PC-3 (cell line): ENCODE measurements around the gene AQP6.

Experiments
- CTCF ChIP-seq: fragments of 300-600 bp; sonication (generic); conservative IDR thresholded peaks from 2 replicates; pipeline ENCODE4 v1.5.1; 2017; ENCODE audit warnings: antibody characterized with exemption, low read depth, mild to moderate bottlenecking, low read length
- EZH2 ChIP-seq: fragments of 300-600 bp; sonication (generic); IDR thresholded peaks from one replicate; pipeline ENCODE4 v1.6.1; 2017; ENCODE audit warnings: antibody characterized with exemption, mild to moderate bottlenecking, low read length; ENCODE audit not compliant: unreplicated experiment
- EZH2phosphoT487 ChIP-seq: fragments of 300-600 bp; sonication (generic); IDR thresholded peaks from 2 replicates; pipeline ENCODE4 v1.6.1; 2018; ENCODE audit warnings: mild to moderate bottlenecking, antibody characterized with exemption, low read length, borderline replicate concordance

- TF ChIP-seq CTCF = no peak
- no peak for TF ChIP-seq EZH2phosphoT487
- TF ChIP-seq EZH2 = no peak
These were observed 52.0 kb downstream of the AQP6 start for GRCh38 chr12:50024805-50025186.
